ENCODE results near the gene XRCC4.
"Not testable (repeated sequence)": the region's sequence is repeated elsewhere in the genome, so short reads cannot be mapped to it uniquely, and the experiment has no call there.

The XRCC4 gene

GRCh38 chr5:83179966-83180365, 102.6 kb downstream of the XRCC4 start:
- peak; percentile 32 for DNase-seq (ENCODE audit: low spot score)

GRCh38 chr5:83184534-83184933, 107.2 kb downstream of the XRCC4 start:
- DNase-seq (ENCODE audit: low spot score), result no peak

GRCh38 chr5:83192947-83193346, 115.6 kb downstream of the XRCC4 start:
- no peak for DNase-seq (ENCODE audit: low spot score)

GRCh38 chr5:83197326-83197967, 120.1 kb downstream of the XRCC4 start:
- no peak for DNase-seq (ENCODE audit: low spot score)

GRCh38 chr5:83199126-83199525, 121.8 kb downstream of the XRCC4 start:
- no peak for DNase-seq (ENCODE audit: low spot score)

GRCh38 chr5:83204651-83205050, 127.3 kb downstream of the XRCC4 start:
- DNase-seq (ENCODE audit: low spot score), result no peak

- DNase-seq (ENCODE audit: low spot score), result no peak
These were observed 132.6 kb downstream of the XRCC4 start for GRCh38 chr5:83209963-83210362.

- no peak for DNase-seq (ENCODE audit: low spot score)
These were observed 141.7 kb downstream of the XRCC4 start for GRCh38 chr5:83219077-83219476.

GRCh38 chr5:83219495-83219894, 142.1 kb downstream of the XRCC4 start:
- DNase-seq (ENCODE audit: low spot score), result no peak

- DNase-seq (ENCODE audit: low spot score), result no peak
These were observed 143.0 kb downstream of the XRCC4 start for GRCh38 chr5:83220331-83220730.

- DNase-seq (ENCODE audit: low spot score), result no peak
These were observed 145.6 kb downstream of the XRCC4 start for GRCh38 chr5:83222906-83223305.

GRCh38 chr5:83227611-83228010, 150.3 kb downstream of the XRCC4 start:
- DNase-seq (ENCODE audit: low spot score), result peak; percentile 2

GRCh38 chr5:83230511-83230910, 153.2 kb downstream of the XRCC4 start:
- DNase-seq (ENCODE audit: low spot score), result no peak

GRCh38 chr5:83244516-83244915, 167.2 kb downstream of the XRCC4 start:
- no peak for DNase-seq (ENCODE audit: low spot score)

- DNase-seq (ENCODE audit: low spot score), result no peak
These were observed 167.7 kb downstream of the XRCC4 start for GRCh38 chr5:83245037-83245436.

GRCh38 chr5:83246071-83246470, 168.7 kb downstream of the XRCC4 start:
- DNase-seq (ENCODE audit: low spot score), result no peak

GRCh38 chr5:83249156-83249555, 171.8 kb downstream of the XRCC4 start:
- DNase-seq (ENCODE audit: low spot score), result no peak

- DNase-seq (ENCODE audit: low spot score), result no peak
These were observed 174.5 kb downstream of the XRCC4 start for GRCh38 chr5:83251849-83252248.

GRCh38 chr5:83253720-83254119, 176.4 kb downstream of the XRCC4 start:
- DNase-seq (ENCODE audit: low spot score), result no peak

GRCh38 chr5:83255268-83255667, 177.9 kb downstream of the XRCC4 start:
- DNase-seq (ENCODE audit: low spot score), result peak; percentile 11

- DNase-seq (ENCODE audit: low spot score), result peak; percentile 20
These were observed 178.9 kb downstream of the XRCC4 start for GRCh38 chr5:83256091-83256780.

- not testable (repeated sequence) for DNase-seq (ENCODE audit: low spot score)
These were observed 180.3 kb downstream of the XRCC4 start for GRCh38 chr5:83257684-83258083.

- no peak for DNase-seq (ENCODE audit: low spot score)
These were observed 188.0 kb downstream of the XRCC4 start for GRCh38 chr5:83265318-83265717.

- no peak for DNase-seq (ENCODE audit: low spot score)
These were observed 193.0 kb downstream of the XRCC4 start for GRCh38 chr5:83270311-83270710.

Measured in GM03348 (cell line).